Measurements from ENCODE around the gene CDH12. TPM values are rescaled to one million over a fixed set of nuclear protein-coding genes. Genes with fewer than 3 reads are reported as not detected.

Gene CDH12
- total RNA-seq, 1 experiment from 2014 or later = not detected

GRCh38 chr5:22669345-22669744 is 183.8 kb downstream of the CDH12 start:
- H4K5ac ChIP-seq (ENCODE audit: insufficient read length, low read depth, low read length) = no peak overlapping the region
- no peaks in the 10 kb centered on the region for H3K79me2 ChIP-seq (ENCODE audit: insufficient read depth, low read length)
- no peak overlapping the region for H2BK20ac ChIP-seq (ENCODE audit: low read depth, low read length, poor library complexity, severe bottlenecking)
- H4K8ac ChIP-seq (replicated peaks; ENCODE audit: insufficient read length, low read depth, low read length) = no peak overlapping the region
- no peak overlapping the region for H3K23ac ChIP-seq (ENCODE audit: insufficient read length, low read depth, low read length)
- Mint-ChIP-seq H3K4me3 (no peak overlapping the region), H3K27me3 (ENCODE audit: low read depth) (no peaks in the 10 kb centered on the region), H3K27ac (no peak overlapping the region), H3K4me1 (peaks cover under 1 to 1% of the 10 kb centered on the region in 2 experiments; a peak in 3 of 4 replicates), H3K36me3 (ENCODE audit: insufficient read depth in 1 of 3, low read depth in 3 of 3) (peaks cover 4 to 5% (median 4%) of the 10 kb centered on the region in 3 experiments), H3K9me3 (peaks cover 4 to 6% of the 10 kb centered on the region in 2 experiments; a peak in 4 of 5 replicates)
- H2AFZ ChIP-seq (ENCODE audit: low read length) = no peak overlapping the region
- H2BK12ac ChIP-seq (ENCODE audit: insufficient read length, low read depth, low read length) = no peak overlapping the region
- no peak for DNase-seq
- no peak overlapping the region for H3K27ac ChIP-seq (ENCODE audit: insufficient read length, low read depth, low read length)
- no peak overlapping the region for H2BK15ac ChIP-seq (ENCODE audit: low read depth, low read length)
- H3T11ph ChIP-seq (ENCODE audit: low read length) = no peak overlapping the region
- no peak overlapping the region for H3K4ac ChIP-seq (ENCODE audit: low read depth, low read length)
- no peak for TF ChIP-seq CTCF (conservative IDR thresholded peaks at IDR 0.05)
- no peak overlapping the region for H3K18ac ChIP-seq (ENCODE audit: insufficient read length, low read depth, low read length)
- no peaks in the 10 kb centered on the region for H3K27me3 ChIP-seq (ENCODE audit: insufficient read depth, low read length)
- no peaks in the 10 kb centered on the region for H3K4me1 ChIP-seq (ENCODE audit: insufficient read depth, low read length)
- H3K9ac ChIP-seq (ENCODE audit: extremely low read depth, insufficient read length, low read length) = no peak overlapping the region
- no peak overlapping the region for H2AK5ac ChIP-seq (ENCODE audit: insufficient read length, low read length)
- H3K4me2 ChIP-seq (ENCODE audit: insufficient read depth, insufficient read length, low read length) = no peak overlapping the region
- no peaks in the 10 kb centered on the region for H3K9me3 ChIP-seq (ENCODE audit: control insufficient read depth, low read depth, low read length)
- no peaks in the 10 kb centered on the region for H3K79me1 ChIP-seq (ENCODE audit: insufficient read depth, low read depth, low read length, poor library complexity, severe bottlenecking)
- WGBS (ENCODE audit: extremely low coverage, insufficient read length, low lambda C conversion rate) = no CpG with 5 or more reads among the region's 4 CpGs
- H2BK5ac ChIP-seq (ENCODE audit: insufficient read length, low read length) = no peak overlapping the region
- H3K56ac ChIP-seq (ENCODE audit: insufficient read length, low read depth, low read length) = no peak overlapping the region
- no peak overlapping the region for H4K91ac ChIP-seq (ENCODE audit: insufficient read length, low read depth, low read length)
- H2BK120ac ChIP-seq (ENCODE audit: low read depth, low read length, poor library complexity, severe bottlenecking) = no peak overlapping the region
- no peaks in the 10 kb centered on the region for H3K23me2 ChIP-seq (ENCODE audit: insufficient read length, low read depth, low read length, poor library complexity, severe bottlenecking)
- H4K20me1 ChIP-seq (ENCODE audit: control insufficient read depth, insufficient read depth, insufficient read length) = no peaks in the 10 kb centered on the region
- H3K14ac ChIP-seq (ENCODE audit: insufficient read depth, low read length) = no peak overlapping the region
